MM.1S (cell line): ENCODE data around the gene SLC4A3.

Experiments used
- CTCF ChIP-seq: fragments of 300-600 bp; sonication (generic); IDR thresholded peaks from 2 replicates; pipeline ENCODE4 v1.5.1; 2016; ENCODE audit warnings: antibody characterized with exemption, low read length, mixed read lengths
- EZH2 ChIP-seq: fragments of 300-600 bp; sonication (generic); optimal IDR thresholded peaks from 2 replicates; pipeline ENCODE3; 2017; ENCODE audit warnings: low read depth, mild to moderate bottlenecking, antibody characterized with exemption, low read length, mixed read lengths

GRCh38 chr2:219607931-219608330 is 19.5 kb upstream of the SLC4A3 start:
- TF ChIP-seq CTCF (no peak), EZH2 (no peak)
